H1 (cell line): ENCODE results near the gene OR52E8. TPM values are rescaled to one million over a fixed set of nuclear protein-coding genes. Genes with fewer than 3 reads are reported as not detected.

Experiments
- CBX8 ChIP-seq: fragments of 300-800, 300-1000 bp; sonication (generic); IDR thresholded peaks from 2 replicates; pipeline ENCODE4 v1.7.1; 2016; ENCODE audit warnings: low read depth, low read length, borderline replicate concordance
- CREB1 ChIP-seq: IDR thresholded peaks from 2 replicates; pipeline ENCODE4 v1.6.1; 2012; ENCODE audit warnings: inconsistent platforms
- CTCF ChIP-seq, 3 experiments: IDR thresholded peaks; 1 replicate in 2 of 3; 2 replicates in 1 of 3; pipeline versions ENCODE4 v1.5.1 to v1.6.1; 2011; ENCODE audit warnings: low read length in 3 of 3, mild to moderate bottlenecking in 3 of 3, inconsistent platforms in 2 of 3, low read depth in 1 of 3, moderate library complexity in 1 of 3; ENCODE audit not compliant: insufficient read depth in 1 of 3; ENCODE audit errors: control extremely low read depth in 1 of 3
- EZH2 ChIP-seq: fragments of 200-600 bp; sonication (generic); IDR thresholded peaks from 2 replicates; pipeline ENCODE4 v1.7.1; 2012; ENCODE audit warnings: low read depth, mild to moderate bottlenecking, moderate library complexity, low read length, inconsistent platforms; ENCODE audit not compliant: severe bottlenecking
- KDM4A ChIP-seq: IDR thresholded peaks from one replicate; pipeline ENCODE4 v1.7.1; 2012; ENCODE audit warnings: low read depth, mild to moderate bottlenecking, moderate library complexity, low read length, inconsistent platforms; ENCODE audit not compliant: severe bottlenecking
- RAD21 ChIP-seq, 2 experiments: IDR thresholded peaks in 1 of 2; conservative IDR thresholded peaks in 1 of 2; 2 replicates each; pipeline ENCODE4 v1.6.1; 2011; ENCODE audit warnings: low read depth in 2 of 2, low read length in 2 of 2, improper control_type of control experiment in 1 of 2, inconsistent platforms in 1 of 2, mild to moderate bottlenecking in 1 of 2, moderate library complexity in 1 of 2
- RFX5 ChIP-seq: IDR thresholded peaks from 2 replicates; pipeline ENCODE4 v1.6.1; 2011; ENCODE audit warnings: low read depth, low read length, improper control_type of control experiment, borderline replicate concordance
- SIN3A ChIP-seq, 2 experiments: IDR thresholded peaks in 1 of 2; conservative IDR thresholded peaks in 1 of 2; 2 replicates each; pipeline ENCODE4 v1.6.1; 2011 to 2012; ENCODE audit warnings: low read length in 2 of 2, improper control_type of control experiment in 1 of 2, low read depth in 1 of 2, mild to moderate bottlenecking in 1 of 2
- SP4 ChIP-seq: IDR thresholded peaks from 2 replicates; pipeline ENCODE4 v1.6.1; 2012; ENCODE audit warnings: low read length, inconsistent platforms
- polyA plus RNA-seq, 7 experiments: library from polyadenylated mRNA; depleted of rRNA in 3 of 7; stranded (reverse) in 5 of 7; unstranded in 2 of 7; fragments of >200 nt in 5 of 7; fragments of 200-250 nt in 2 of 7; gene quantifications; 1 replicate in 5 of 7; 2 replicates in 1 of 7; 4 replicates in 1 of 7; pipeline versions ENCODE4 v1.2.1 to v1.2.3, GENCODE V29; 2011 to 2013; ENCODE audit warnings: missing spikeins in 2 of 7, mixed read lengths in 2 of 7
- total RNA-seq: library from RNA; stranded (reverse); fragmentation: NEBNext Ultra II Directional; extraction: Animal tissue kit (Norgen Biotek cat#: 25700); gene quantifications from 2 replicates; pipeline ENCODE4 v1.2.1, GENCODE V29; 2021

OR52E8 gene
- total and polyA plus RNA-seq, 2 of the 8 experiments (the other 6 are each of a cell fraction or from before 2014, with no cell fraction given), result not detected

GRCh38 chr11:5899534-5899933 lies 42.0 kb upstream of the OR52E8 start (continued):
- TF ChIP-seq RAD21 (IDR thresholded peaks at IDR 0.05 in 1 of 2, conservative IDR thresholded peaks at IDR 0.05 in 1 of 2; ENCODE audit: low read depth in 2 of 2, low read length in 2 of 2) (no peak), RFX5 (no peak), CTCF (IDR thresholded peaks at IDR 0.05; ENCODE audit: control extremely low read depth in 1 of 3, insufficient read depth in 1 of 3, low read depth in 1 of 3, low read length in 3 of 3) (no peak), KDM4A (no peak), SP4 (no peak), EZH2 (no peak), CBX8 (no peak), CREB1 (no peak), SIN3A (conservative IDR thresholded peaks at IDR 0.05 in 1 of 2, IDR thresholded peaks at IDR 0.05 in 1 of 2; ENCODE audit: low read depth in 1 of 2, low read length in 2 of 2) (no peak)
